Endometrium (tissue), 2 donors: ENCODE measurements around the gene NSL1.
"Not testable (repeated sequence)": the region's sequence is repeated elsewhere in the genome, so short reads cannot be mapped to it uniquely, and the experiment has no call there.

Experiments
- FAIRE-seq: peaks from 2 replicates; lab custom pipeline; 2012; peaks lifted over from hg19 to GRCh38; lab: Jason Lieb, UNC
- donor health status: control.
- donor health status: control.

NSL1 gene

GRCh38 chr1:212791676-212792395, at the start of gene NSL1, which contains the start of gene TATDN3:
TSS of gene NSL1 (minus strand) at chr1:212791777. CDS start at chr1:212791763, 14 bp downstream.
TSS of gene TATDN3 (plus strand) at chr1:212791894. CDS start at chr1:212791922, 28 bp downstream.
- no peak for FAIRE-seq

GRCh38 chr1:212838145-212838544, 46.6 kb upstream of the NSL1 start:
- FAIRE-seq, result no peak

GRCh38 chr1:212833211-212834207, 41.9 kb upstream of the NSL1 start:
- FAIRE-seq, result not testable (repeated sequence)

GRCh38 chr1:212828395-212828794, 36.8 kb upstream of the NSL1 start:
- no peak for FAIRE-seq

GRCh38 chr1:212827831-212828278, 36.3 kb upstream of the NSL1 start:
- FAIRE-seq, result no peak

GRCh38 chr1:212827171-212827776, 35.7 kb upstream of the NSL1 start:
- FAIRE-seq, result no peak

GRCh38 chr1:212825798-212826452, 34.3 kb upstream of the NSL1 start:
- no peak for FAIRE-seq

- no peak for FAIRE-seq
These were observed 32.6 kb upstream of the NSL1 start for GRCh38 chr1:212824201-212824600.

GRCh38 chr1:212822956-212823355, 31.4 kb upstream of the NSL1 start:
- no peak for FAIRE-seq

GRCh38 chr1:212820969-212821368, 29.4 kb upstream of the NSL1 start:
- FAIRE-seq, result no peak

- no peak for FAIRE-seq
These were observed 28.1 kb upstream of the NSL1 start for GRCh38 chr1:212819726-212820125.

GRCh38 chr1:212816567-212817278, 25.1 kb upstream of the NSL1 start:
- FAIRE-seq, result no peak

- FAIRE-seq, result no peak
These were observed 23.2 kb upstream of the NSL1 start for GRCh38 chr1:212814537-212815334.

GRCh38 chr1:212805767-212806166, 14.2 kb upstream of the NSL1 start:
- no peak for FAIRE-seq

GRCh38 chr1:212797681-212798080, 6.1 kb upstream of the NSL1 start:
- FAIRE-seq, result no peak

- no peak for FAIRE-seq
These were observed 3.0 kb upstream of the NSL1 start for GRCh38 chr1:212794561-212795014.

GRCh38 chr1:212792396-212792908, 875 bp upstream of the NSL1 start:
- FAIRE-seq, result no peak

GRCh38 chr1:212791261-212791675, 309 bp downstream of the NSL1 start:
- FAIRE-seq, result no peak

GRCh38 chr1:212785871-212786270, 5.7 kb downstream of the NSL1 start:
- no peak for FAIRE-seq

GRCh38 chr1:212783976-212784375, 7.6 kb downstream of the NSL1 start:
- no peak for FAIRE-seq
